Right renal cortex interstitium (tissue), 3 donors: ENCODE data around the gene EPYC. TPM values are rescaled to one million over a fixed set of nuclear protein-coding genes. Genes with fewer than 3 reads are reported as not detected.

Source experiments
- DNase-seq, 3 donors: peaks; one replicate each; pipeline ENCODE4 v3.0.0-alpha.2; 2013; ENCODE audit warnings: low read depth in 3 of 3, low spot score in 2 of 3
- polyA plus RNA-seq, 3 donors: library from polyadenylated mRNA; unstranded; fragments of 120-200 nt; gene quantifications; one replicate each; pipeline ENCODE4 v1.2.1, GENCODE V29; 2013; ENCODE audit not compliant: insufficient read length in 3 of 3

Gene EPYC
- polyA plus RNA-seq, 3 donors, result not detected

GRCh38 chr12:90916516-90916915 is 88.3 kb downstream of the EPYC start:
- no peak for DNase-seq

GRCh38 chr12:90915353-90915752 is 89.4 kb downstream of the EPYC start:
- no peak for DNase-seq

Other genes with a start within 250 kb of the EPYC start
- gene CCER1, start 49.8 kb downstream of the EPYC start, polyA plus RNA-seq, result not detected
- not detected for gene KERA, start 53.1 kb upstream of the EPYC start, polyA plus RNA-seq
- gene LUM, start 106.5 kb upstream of the EPYC start, polyA plus RNA-seq, result 10 to 100 TPM; 23.7 to 56.3 (median 34.9) TPM
- 100 to 1,000 TPM; 516 to 589 (median 520) TPM for gene DCN, start 177.8 kb upstream of the EPYC start, polyA plus RNA-seq